ENCODE measurements around the gene LAMTOR2. TPM values are rescaled to one million over a fixed set of nuclear protein-coding genes. Genes with fewer than 3 reads are reported as not detected.
A peak's percentile ranks its signal among the peaks of the same experiment; 100 is the strongest.

The LAMTOR2 gene
- total RNA-seq, 3 donors from 2014 or later (not counting 1 experiment from before 2014, with no cell fraction given), result 23.5 to 26.1 (median 24.6) TPM

DNA sequence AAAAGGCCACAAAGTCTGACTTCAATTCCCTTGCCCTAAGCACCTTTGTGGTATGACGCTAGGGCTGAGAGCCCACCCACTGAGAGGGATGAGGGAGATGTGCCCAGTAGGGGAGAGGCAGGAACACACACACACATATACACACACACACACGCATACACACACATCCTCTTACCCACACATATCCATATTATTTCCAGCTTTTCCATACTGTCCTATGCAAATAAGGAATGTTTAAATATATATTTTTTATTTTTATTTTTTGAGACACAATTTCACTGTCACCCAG lies 9.4 kb downstream of the LAMTOR2 start:
- H3K4me1 ChIP-seq (ENCODE audit: control insufficient read depth, insufficient read depth, low read length), result no peaks in the 10 kb centered on the region
- H3K9me3 ChIP-seq (ENCODE audit: control insufficient read depth, insufficient read depth, low read length), result no peaks in the 10 kb centered on the region
- no CpG with 5 or more reads among the region's 2 CpGs for WGBS (ENCODE audit: insufficient coverage)
- no peak for ATAC-seq
- TF ChIP-seq, protein P1, sequence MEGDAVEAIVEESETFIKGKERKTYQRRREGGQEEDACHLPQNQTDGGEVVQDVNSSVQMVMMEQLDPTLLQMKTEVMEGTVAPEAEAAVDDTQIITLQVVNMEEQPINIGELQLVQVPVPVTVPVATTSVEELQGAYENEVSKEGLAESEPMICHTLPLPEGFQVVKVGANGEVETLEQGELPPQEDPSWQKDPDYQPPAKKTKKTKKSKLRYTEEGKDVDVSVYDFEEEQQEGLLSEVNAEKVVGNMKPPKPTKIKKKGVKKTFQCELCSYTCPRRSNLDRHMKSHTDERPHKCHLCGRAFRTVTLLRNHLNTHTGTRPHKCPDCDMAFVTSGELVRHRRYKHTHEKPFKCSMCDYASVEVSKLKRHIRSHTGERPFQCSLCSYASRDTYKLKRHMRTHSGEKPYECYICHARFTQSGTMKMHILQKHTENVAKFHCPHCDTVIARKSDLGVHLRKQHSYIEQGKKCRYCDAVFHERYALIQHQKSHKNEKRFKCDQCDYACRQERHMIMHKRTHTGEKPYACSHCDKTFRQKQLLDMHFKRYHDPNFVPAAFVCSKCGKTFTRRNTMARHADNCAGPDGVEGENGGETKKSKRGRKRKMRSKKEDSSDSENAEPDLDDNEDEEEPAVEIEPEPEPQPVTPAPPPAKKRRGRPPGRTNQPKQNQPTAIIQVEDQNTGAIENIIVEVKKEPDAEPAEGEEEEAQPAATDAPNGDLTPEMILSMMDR (IDR thresholded peaks at IDR 0.05), result no peak
- DNase-seq, result no peak
- intact Hi-C loops (cut with micrococcal nuclease), result no loop called here
- H3K27ac ChIP-seq (ENCODE audit: low read length), result no peak overlapping the region
- Mint-ChIP-seq H3K27me3 (ENCODE audit: low read depth in 2 of 2) (no peaks in the 10 kb centered on the region), H3K9me3 (no peaks in the 10 kb centered on the region), H3K4me3 (no peak overlapping the region), H3K4me1 (peaks cover 0 to 14% of the 10 kb centered on the region in 2 donors), H3K27ac (no peak overlapping the region), H3K36me3 (no peaks in the 10 kb centered on the region)
- H3K4me3 ChIP-seq (ENCODE audit: low read length), result no peak overlapping the region
- H3K36me3 ChIP-seq (ENCODE audit: control insufficient read depth, insufficient read depth, low read length), result no peaks in the 10 kb centered on the region
- H3K27me3 ChIP-seq (ENCODE audit: control insufficient read depth, insufficient read depth, low read length), result no peaks in the 10 kb centered on the region

DNA sequence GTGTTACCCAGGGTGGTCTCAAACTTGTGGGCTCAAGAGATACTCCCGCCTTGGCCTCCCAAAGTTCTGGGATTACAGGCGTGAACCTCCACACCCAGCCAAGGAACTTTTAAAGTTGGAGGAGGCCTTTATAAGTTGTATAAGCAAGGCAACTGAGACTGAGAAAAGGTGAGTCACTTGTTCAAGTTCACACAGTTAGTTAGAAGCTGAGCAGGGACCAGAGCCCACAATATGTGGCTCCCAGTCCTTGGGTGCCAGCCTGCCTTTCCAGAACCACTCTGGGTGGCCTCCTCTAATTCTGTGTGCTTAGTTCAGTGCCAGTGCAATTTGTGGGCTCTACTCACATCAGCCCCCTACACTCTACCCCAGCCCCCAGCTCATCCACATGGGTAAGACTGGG lies 10.0 kb downstream of the LAMTOR2 start:
- H3K4me3 Mint-ChIP-seq, result no peak overlapping the region
- H3K4me1 ChIP-seq (ENCODE audit: control insufficient read depth, insufficient read depth, low read length), result no peaks in the 10 kb centered on the region
- H3K27me3 Mint-ChIP-seq (ENCODE audit: low read depth in 2 of 2), result no peaks in the 10 kb centered on the region
- no peak for DNase-seq
- H3K27me3 ChIP-seq (ENCODE audit: control insufficient read depth, insufficient read depth, low read length), result no peaks in the 10 kb centered on the region
- H3K36me3 Mint-ChIP-seq, result no peaks in the 10 kb centered on the region
- H3K27ac Mint-ChIP-seq, result no peak overlapping the region
- H3K9me3 ChIP-seq (ENCODE audit: control insufficient read depth, insufficient read depth, low read length), result no peaks in the 10 kb centered on the region
- H3K4me1 Mint-ChIP-seq, result peaks cover 0 to 14% of the 10 kb centered on the region in 2 donors
- H3K27ac ChIP-seq (ENCODE audit: low read length), result no peak overlapping the region
- no peak for ATAC-seq
- WGBS (ENCODE audit: insufficient coverage), result 60% methylated on average over 1 of the region's 2 CpGs
- no peak overlapping the region for H3K4me3 ChIP-seq (ENCODE audit: low read length)
- H3K9me3 Mint-ChIP-seq, result no peaks in the 10 kb centered on the region
- TF ChIP-seq, protein P1 (IDR thresholded peaks at IDR 0.05), result no peak
- no peaks in the 10 kb centered on the region for H3K36me3 ChIP-seq (ENCODE audit: control insufficient read depth, insufficient read depth, low read length)
- intact Hi-C loops (cut with micrococcal nuclease), result no loop called here

DNA sequence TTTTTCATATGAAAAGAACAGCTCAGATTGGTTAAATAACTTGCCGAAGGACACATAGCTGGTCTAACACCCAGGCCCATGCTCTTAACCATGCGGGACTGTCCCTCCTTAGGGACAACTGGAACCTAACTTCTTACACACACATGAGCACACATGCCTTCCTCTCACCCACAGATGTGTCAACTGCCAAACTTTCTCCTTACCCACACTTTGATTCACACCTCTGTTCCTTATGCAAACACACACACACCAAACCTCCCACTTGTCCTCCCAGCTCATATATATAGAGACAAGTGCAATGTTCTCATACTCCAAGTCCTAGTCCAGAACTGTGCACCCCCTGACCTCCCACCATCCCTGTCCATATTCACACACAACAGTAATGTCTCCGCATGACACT lies 10.6 kb downstream of the LAMTOR2 start:
- Histone ChIP-seq H3K36me3 (ENCODE audit: control insufficient read depth, insufficient read depth, low read length) (no peaks in the 10 kb centered on the region), H3K4me1 (ENCODE audit: control insufficient read depth, insufficient read depth, low read length) (no peaks in the 10 kb centered on the region), H3K9me3 (ENCODE audit: control insufficient read depth, insufficient read depth, low read length) (no peaks in the 10 kb centered on the region), H3K4me3 (ENCODE audit: low read length) (no peak overlapping the region), H3K27ac (ENCODE audit: low read length) (no peak overlapping the region), H3K27me3 (ENCODE audit: control insufficient read depth, insufficient read depth, low read length) (no peaks in the 10 kb centered on the region)
- WGBS (ENCODE audit: insufficient coverage), result 75% methylated on average over 3 of the region's 3 CpGs
- H3K9me3 Mint-ChIP-seq, result no peaks in the 10 kb centered on the region
- TF ChIP-seq, protein P1 (IDR thresholded peaks at IDR 0.05), result no peak
- no peak for DNase-seq
- H3K36me3 Mint-ChIP-seq, result no peaks in the 10 kb centered on the region
- H3K4me3 Mint-ChIP-seq, result no peak overlapping the region
- intact Hi-C loops (cut with micrococcal nuclease), result no loop called here
- peak in 1 of 3 donors; percentile 26 for ATAC-seq
- H3K27me3 Mint-ChIP-seq (ENCODE audit: low read depth in 2 of 2), result no peaks in the 10 kb centered on the region
- H3K4me1 Mint-ChIP-seq, result peaks cover 0 to 14% of the 10 kb centered on the region in 2 donors
- peak overlapping the region in 1 of 2 donors; percentile 43 for H3K27ac Mint-ChIP-seq

DNA sequence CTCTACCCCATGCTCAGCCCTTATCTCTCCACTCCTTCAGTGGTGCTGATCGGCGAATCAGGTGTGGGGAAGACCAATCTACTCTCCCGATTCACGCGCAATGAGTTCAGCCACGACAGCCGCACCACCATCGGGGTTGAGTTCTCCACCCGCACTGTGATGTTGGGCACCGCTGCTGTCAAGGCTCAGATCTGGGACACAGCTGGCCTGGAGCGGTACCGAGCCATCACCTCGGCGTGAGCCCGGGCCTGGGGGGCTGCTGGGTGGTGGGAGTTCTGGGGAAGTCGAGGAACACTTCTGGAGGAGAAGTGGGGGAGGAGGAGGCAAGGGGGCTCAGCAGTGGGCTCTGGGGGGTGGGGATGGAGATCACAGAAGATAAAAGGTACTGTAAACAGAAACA lies 11.3 kb downstream of the LAMTOR2 start:
- H3K4me1 Mint-ChIP-seq, result peaks cover 0 to 14% of the 10 kb centered on the region in 2 donors
- H3K27ac Mint-ChIP-seq, result no peak overlapping the region
- H3K9me3 Mint-ChIP-seq, result no peaks in the 10 kb centered on the region
- no peaks in the 10 kb centered on the region for H3K36me3 Mint-ChIP-seq
- H3K9me3 ChIP-seq (ENCODE audit: control insufficient read depth, insufficient read depth, low read length), result no peaks in the 10 kb centered on the region
- no peaks in the 10 kb centered on the region for H3K27me3 ChIP-seq (ENCODE audit: control insufficient read depth, insufficient read depth, low read length)
- no peak overlapping the region for H3K27ac ChIP-seq (ENCODE audit: low read length)
- H3K4me3 Mint-ChIP-seq, result no peak overlapping the region
- no peaks in the 10 kb centered on the region for H3K36me3 ChIP-seq (ENCODE audit: control insufficient read depth, insufficient read depth, low read length)
- TF ChIP-seq, protein P1 (IDR thresholded peaks at IDR 0.05), result no peak
- intact Hi-C loops (cut with micrococcal nuclease), result no loop called here
- no peaks in the 10 kb centered on the region for H3K4me1 ChIP-seq (ENCODE audit: control insufficient read depth, insufficient read depth, low read length)
- ATAC-seq, result no peak
- H3K27me3 Mint-ChIP-seq (ENCODE audit: low read depth in 2 of 2), result peaks cover 0 to 4% of the 10 kb centered on the region in 2 donors
- 76% methylated on average over 16 of the region's 16 CpGs for WGBS (ENCODE audit: insufficient coverage)
- DNase-seq, result no peak
- no peak overlapping the region for H3K4me3 ChIP-seq (ENCODE audit: low read length)

All from natural killer cell (primary cell).